Neural progenitor cell (in vitro differentiated cells): ENCODE results near the gene DDIT3. TPM values are rescaled to one million over a fixed set of nuclear protein-coding genes. Genes with fewer than 3 reads are reported as not detected.

Experiments
- DNase-seq: peaks from one replicate; pipeline ENCODE4 v3.0.0-alpha.2; 2016; ENCODE audit warnings: low spot score
- H2AFZ ChIP-seq: fragments of 200-600 bp; sonication (generic); replicated peaks from 2 replicates; pipeline ENCODE4 v1.6.1; 2016; ENCODE audit warnings: antibody characterized with exemption
- H3F3A ChIP-seq: fragments of 200-600 bp; sonication (generic); 2 replicates; pipeline ENCODE4 v1.6.1; 2016; ENCODE audit warnings: antibody characterized with exemption, low read depth
- H3K27ac ChIP-seq: fragments of 200-600 bp; sonication (generic); 2 replicates; pipeline ENCODE4 v1.5.1; 2016; ENCODE audit warnings: mild to moderate bottlenecking
- H3K27me3 ChIP-seq: fragments of 200-600 bp; sonication (generic); 2 replicates; pipeline ENCODE4 v1.6.1; 2016; ENCODE audit warnings: mild to moderate bottlenecking, moderate library complexity
- H3K36me3 ChIP-seq: fragments of 200-600 bp; sonication (generic); 2 replicates; pipeline ENCODE4 v1.5.1; 2016
- H3K4me1 ChIP-seq: fragments of 200-600 bp; sonication (generic); 2 replicates; pipeline ENCODE4 v1.6.1; 2016; ENCODE audit warnings: mixed run types
- H3K4me2 ChIP-seq: fragments of 200-600 bp; sonication (generic); 2 replicates; pipeline ENCODE4 v1.6.1; 2016
- H3K4me3 ChIP-seq: fragments of 200-600 bp; sonication (generic); 2 replicates; pipeline ENCODE4 v1.5.1; 2016
- H3K79me2 ChIP-seq: fragments of 200-600 bp; sonication (generic); 2 replicates; pipeline ENCODE4 v1.6.1; 2016; ENCODE audit warnings: low read depth
- H3K9ac ChIP-seq: fragments of 200-600 bp; sonication (generic); 2 replicates; pipeline ENCODE4 v1.6.1; 2016
- H3K9me3 ChIP-seq: fragments of 200-600 bp; sonication (generic); 2 replicates; pipeline ENCODE4 v1.5.1; 2016; ENCODE audit warnings: low read depth
- H4K20me1 ChIP-seq: fragments of 200-600 bp; sonication (generic); 2 replicates; pipeline ENCODE4 v1.6.1; 2016; ENCODE audit warnings: low read depth
- H3K27ac Mint-ChIP-seq: 3 replicates; pipeline ENCODE4 v1.8.0; 2021; ENCODE audit warnings: mixed read lengths
- H3K27me3 Mint-ChIP-seq: 2 replicates; pipeline ENCODE4 v1.8.0; 2022; ENCODE audit warnings: low read depth, mild to moderate bottlenecking, inconsistent platforms, moderate library complexity, mixed read lengths; ENCODE audit not compliant: insufficient read depth
- H3K36me3 Mint-ChIP-seq: 3 replicates; pipeline ENCODE4 v1.8.0; 2021; ENCODE audit warnings: mixed read lengths
- H3K4me1 Mint-ChIP-seq: 3 replicates; pipeline ENCODE4 v1.8.0; 2021; ENCODE audit warnings: mixed read lengths
- H3K4me3 Mint-ChIP-seq: 3 replicates; pipeline ENCODE4 v1.8.0; 2021; ENCODE audit warnings: mild to moderate bottlenecking, moderate library complexity, mixed read lengths
- H3K9me3 Mint-ChIP-seq: 3 replicates; pipeline ENCODE4 v1.8.0; 2020; ENCODE audit warnings: mixed read lengths
- EZH2 ChIP-seq: fragments of 200-600 bp; sonication (generic); IDR thresholded peaks from 2 replicates; pipeline ENCODE4 v1.6.1; 2017; ENCODE audit warnings: antibody characterized with exemption, mild to moderate bottlenecking, moderate library complexity
- EZH2phosphoT487 ChIP-seq: fragments of 200-600 bp; sonication (generic); IDR thresholded peaks from 2 replicates; pipeline ENCODE4 v1.6.1; 2017; ENCODE audit warnings: antibody characterized with exemption
- total RNA-seq: library from RNA; depleted of rRNA; stranded (reverse); fragments of >200 nt; gene quantifications from 2 replicates; pipeline ENCODE4 v1.2.3, GENCODE V29; 2015; ENCODE audit warnings: low replicate concordance
- TF ChIP-seq, protein P1 (sequence below): fragments of 200-600 bp; sonication (generic); IDR thresholded peaks from 2 replicates; pipeline ENCODE4 v1.5.1; 2017; ENCODE audit warnings: antibody characterized with exemption, mild to moderate bottlenecking

Gene DDIT3
- total RNA-seq, 1 donor from 2014 or later, result 2.3 TPM

GRCh38 chr12:57549203-57549908 is 29.0 kb upstream of the DDIT3 start:
- no peak overlapping the region for H3K9ac ChIP-seq
- no peak overlapping the region for H3K27ac Mint-ChIP-seq

GRCh38 chr12:57548488-57548887 is 28.2 kb upstream of the DDIT3 start:
- H2AFZ ChIP-seq, result no peak overlapping the region
- peaks cover 46% of the 10 kb centered on the region for H4K20me1 ChIP-seq
- H3K9me3 ChIP-seq, result no peaks in the 10 kb centered on the region
- Mint-ChIP-seq H3K9me3 (no peaks in the 10 kb centered on the region), H3K4me1 (peaks cover 51% of the 10 kb centered on the region), H3K27ac (no peak overlapping the region), H3K27me3 (peaks cover 35% of the 10 kb centered on the region), H3K36me3 (no peaks in the 10 kb centered on the region), H3K4me3 (peak overlapping the region; percentile 87)
- peaks cover 24% of the 10 kb centered on the region for H3K27me3 ChIP-seq
- H3K4me1 ChIP-seq, result peaks cover 34% of the 10 kb centered on the region
- DNase-seq, result no peak
- no peak overlapping the region for H3K9ac ChIP-seq
- no peak overlapping the region for H3K27ac ChIP-seq
- H3K79me2 ChIP-seq, result peaks cover 50% of the 10 kb centered on the region
- H3K36me3 ChIP-seq, result no peaks in the 10 kb centered on the region
- no peak overlapping the region for H3K4me2 ChIP-seq
- H3K4me3 ChIP-seq, result no peak overlapping the region
- H3F3A ChIP-seq, result peaks cover 37% of the 10 kb centered on the region
- TF ChIP-seq EZH2 (no peak), EZH2phosphoT487 (no peak)
- TF ChIP-seq, protein P1, sequence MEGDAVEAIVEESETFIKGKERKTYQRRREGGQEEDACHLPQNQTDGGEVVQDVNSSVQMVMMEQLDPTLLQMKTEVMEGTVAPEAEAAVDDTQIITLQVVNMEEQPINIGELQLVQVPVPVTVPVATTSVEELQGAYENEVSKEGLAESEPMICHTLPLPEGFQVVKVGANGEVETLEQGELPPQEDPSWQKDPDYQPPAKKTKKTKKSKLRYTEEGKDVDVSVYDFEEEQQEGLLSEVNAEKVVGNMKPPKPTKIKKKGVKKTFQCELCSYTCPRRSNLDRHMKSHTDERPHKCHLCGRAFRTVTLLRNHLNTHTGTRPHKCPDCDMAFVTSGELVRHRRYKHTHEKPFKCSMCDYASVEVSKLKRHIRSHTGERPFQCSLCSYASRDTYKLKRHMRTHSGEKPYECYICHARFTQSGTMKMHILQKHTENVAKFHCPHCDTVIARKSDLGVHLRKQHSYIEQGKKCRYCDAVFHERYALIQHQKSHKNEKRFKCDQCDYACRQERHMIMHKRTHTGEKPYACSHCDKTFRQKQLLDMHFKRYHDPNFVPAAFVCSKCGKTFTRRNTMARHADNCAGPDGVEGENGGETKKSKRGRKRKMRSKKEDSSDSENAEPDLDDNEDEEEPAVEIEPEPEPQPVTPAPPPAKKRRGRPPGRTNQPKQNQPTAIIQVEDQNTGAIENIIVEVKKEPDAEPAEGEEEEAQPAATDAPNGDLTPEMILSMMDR, result no peak

More at GRCh38 chr12:57549203-57549908, 29.0 kb upstream of the DDIT3 start:
- H3K4me3 ChIP-seq, result peak overlapping the region; percentile 79
- peaks cover 35% of the 10 kb centered on the region for H3K27me3 Mint-ChIP-seq
- H3F3A ChIP-seq, result peaks cover 45% of the 10 kb centered on the region
- peaks cover 24% of the 10 kb centered on the region for H3K27me3 ChIP-seq
- no peaks in the 10 kb centered on the region for H3K36me3 ChIP-seq
- TF ChIP-seq EZH2phosphoT487 (no peak), EZH2 (no peak)
- TF ChIP-seq, protein P1, result no peak
- peaks cover 49% of the 10 kb centered on the region for H4K20me1 ChIP-seq
- H3K4me1 Mint-ChIP-seq, result peaks cover 60% of the 10 kb centered on the region
- peaks cover 41% of the 10 kb centered on the region for H3K4me1 ChIP-seq
- peak overlapping the region; percentile 91 for H2AFZ ChIP-seq
- H3K9me3 Mint-ChIP-seq, result no peaks in the 10 kb centered on the region
- H3K4me3 Mint-ChIP-seq, result peak overlapping the region; percentile 87
- H3K27ac ChIP-seq, result no peak overlapping the region
- H3K36me3 Mint-ChIP-seq, result no peaks in the 10 kb centered on the region
- peaks cover 52% of the 10 kb centered on the region for H3K79me2 ChIP-seq
- no peaks in the 10 kb centered on the region for H3K9me3 ChIP-seq
- DNase-seq, result no peak
- H3K4me2 ChIP-seq, result peak overlapping the region; percentile 90

DNA sequence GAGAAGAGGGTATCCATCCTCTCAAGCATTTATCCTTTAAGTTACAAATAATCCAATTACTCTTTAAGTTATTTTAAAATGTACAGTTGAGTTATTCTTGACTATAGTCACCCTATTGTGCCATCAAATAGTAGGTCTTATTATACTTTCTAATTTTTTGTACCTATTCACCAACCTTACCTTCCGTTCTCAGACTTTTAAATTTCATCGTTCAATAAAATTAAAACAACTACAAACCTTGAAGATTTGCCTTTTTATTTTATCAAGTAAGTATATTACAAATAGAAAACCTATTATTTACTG is 27.6 kb upstream of the DDIT3 start:
- Mint-ChIP-seq H3K9me3 (no peaks in the 10 kb centered on the region), H3K27ac (no peak overlapping the region), H3K27me3 (peaks cover 35% of the 10 kb centered on the region), H3K4me1 (peaks cover 46% of the 10 kb centered on the region), H3K4me3 (no peak overlapping the region), H3K36me3 (no peaks in the 10 kb centered on the region)
- Histone ChIP-seq H3F3A (peaks cover 31% of the 10 kb centered on the region), H3K4me1 (peaks cover 29% of the 10 kb centered on the region), H4K20me1 (peaks cover 42% of the 10 kb centered on the region), H3K4me2 (no peak overlapping the region), H3K27me3 (peaks cover 24% of the 10 kb centered on the region), H3K9me3 (no peaks in the 10 kb centered on the region), H3K27ac (no peak overlapping the region), H3K79me2 (peaks cover 51% of the 10 kb centered on the region), H3K4me3 (no peak overlapping the region), H3K36me3 (no peaks in the 10 kb centered on the region), H3K9ac (no peak overlapping the region), H2AFZ (no peak overlapping the region)
- DNase-seq, result no peak
- TF ChIP-seq EZH2phosphoT487 (no peak), EZH2 (no peak)
- TF ChIP-seq, protein P1, result no peak
